Right renal pelvis (tissue), 4 donors: ENCODE data around the gene GNG14. TPM values are rescaled to one million over a fixed set of nuclear protein-coding genes. Genes with fewer than 3 reads are reported as not detected.
"Not testable (repeated sequence)": the region's sequence is repeated elsewhere in the genome, so short reads cannot be mapped to it uniquely, and the experiment has no call there.

Experiments used
- DNase-seq, 4 donors: peaks; one replicate each; pipeline ENCODE4 v3.0.0-alpha.2; 2013; ENCODE audit warnings: low read depth in 4 of 4, low spot score in 3 of 4, missing footprints in 1 of 4
- polyA plus RNA-seq, 4 donors: library from polyadenylated mRNA; unstranded; fragments of 120-200 nt; gene quantifications; one replicate each; pipeline ENCODE4 v1.2.1, GENCODE V29; 2013; ENCODE audit not compliant: insufficient read length in 4 of 4

GNG14 gene
- polyA plus RNA-seq, 4 donors, result 0.39 to 0.56 TPM; not detected in 2

GRCh38 chr19:12721656-12722565 is 34.1 kb downstream of the GNG14 start:
- peak in 3 of 4 donors; percentile 51 to 57 (median 51) for DNase-seq

GRCh38 chr19:12722566-12723380 is 35.0 kb downstream of the GNG14 start:
- DNase-seq, result peak; percentile 92 to 99 (median 98)

- DNase-seq, result no peak
Measured at GRCh38 chr19:12723381-12723640, 35.5 kb downstream of the GNG14 start.

- no peak for DNase-seq
Measured at GRCh38 chr19:12723641-12724426, 36.0 kb downstream of the GNG14 start, which contains the start of gene TNPO2. Gene TNPO2, minus strand, starts transcription at chr19:12723932. Its CDS starts 2,955 bp downstream, at chr19:12720977.

- not testable (repeated sequence) for DNase-seq
Measured at GRCh38 chr19:12725612-12726011, 37.8 kb downstream of the GNG14 start.

- DNase-seq, result no peak
Measured at GRCh38 chr19:12726988-12727316, 39.2 kb downstream of the GNG14 start.

- DNase-seq, result no peak
Measured at GRCh38 chr19:12727745-12728433, 40.1 kb downstream of the GNG14 start.

- DNase-seq, result no peak
Measured at GRCh38 chr19:12730064-12730463, 42.3 kb downstream of the GNG14 start.

- no peak for DNase-seq
Measured at GRCh38 chr19:12731337-12731736, 43.5 kb downstream of the GNG14 start.

GRCh38 chr19:12733369-12734214 is 45.8 kb downstream of the GNG14 start:
- DNase-seq, result no peak

- peak; percentile 87 to 98 (median 96) for DNase-seq
Measured at GRCh38 chr19:12736995-12737834, 49.4 kb downstream of the GNG14 start, which contains the start of gene GET3. Gene GET3, plus strand, starts transcription at chr19:12737497. Its CDS starts 9 bp downstream, at chr19:12737506.

GRCh38 chr19:12737835-12738351 is 50.1 kb downstream of the GNG14 start:
- DNase-seq, result no peak

Other genes starting within 250 kb of the GNG14 start
- gene ZNF443, start 247.0 kb upstream of the GNG14 start, polyA plus RNA-seq, result 10 to 100 TPM in 3 of 4 donors, 1 to 10 TPM in 1; 9.7 to 12.0 (median 11.6) TPM
- gene ZNF709, start 203.2 kb upstream of the GNG14 start, polyA plus RNA-seq, result 1 to 10 TPM; 7.2 to 9.7 (median 9.0) TPM
- 10 to 100 TPM; 13.5 to 15.9 (median 14.9) TPM for gene ZNF564, start 136.5 kb upstream of the GNG14 start, polyA plus RNA-seq
- gene ZNF490, start 77.2 kb upstream of the GNG14 start, polyA plus RNA-seq, result 1 to 10 TPM; 3.9 to 5.1 (median 4.9) TPM
- 10 to 100 TPM; 18.3 to 26.1 (median 24.1) TPM for gene ZNF791, start 77.1 kb upstream of the GNG14 start, polyA plus RNA-seq
- 10 to 100 TPM; 24.9 to 35.3 (median 29.7) TPM for gene MAN2B1, start 21.3 kb upstream of the GNG14 start, polyA plus RNA-seq
- 10 to 100 TPM; 14.1 to 21.4 (median 15.0) TPM for gene WDR83, start 21.2 kb upstream of the GNG14 start, polyA plus RNA-seq
- gene DHPS, start 6.1 kb upstream of the GNG14 start, polyA plus RNA-seq, result 10 to 100 TPM; 70.5 to 84.3 (median 75.8) TPM
- 10 to 100 TPM; 12.1 to 18.5 (median 13.1) TPM for gene FBXW9, start 8.6 kb downstream of the GNG14 start, polyA plus RNA-seq
- gene TNPO2, start 35.9 kb downstream of the GNG14 start, polyA plus RNA-seq, result 10 to 100 TPM; 65.4 to 76.8 (median 68.6) TPM
- gene TRIR, start 46.7 kb downstream of the GNG14 start, polyA plus RNA-seq, result 100 to 1,000 TPM; 155 to 204 (median 164) TPM
- 10 to 100 TPM; 80.1 to 95.8 (median 88.6) TPM for gene GET3, start 49.5 kb downstream of the GNG14 start, polyA plus RNA-seq
- gene BEST2, start 63.8 kb downstream of the GNG14 start, polyA plus RNA-seq, result under 1 TPM in 1 of 4 donors, not detected in 3; 0.12 TPM
- gene HOOK2, start 87.6 kb downstream of the GNG14 start, polyA plus RNA-seq, result 10 to 100 TPM; 39.0 to 61.9 (median 42.5) TPM
- 10 to 100 TPM; 20.1 to 50.8 (median 38.2) TPM for gene JUNB, start 103.5 kb downstream of the GNG14 start, polyA plus RNA-seq
- 100 to 1,000 TPM; 295 to 351 (median 312) TPM for gene PRDX2, start 113.8 kb downstream of the GNG14 start, polyA plus RNA-seq
- gene THSD8, start 114.1 kb downstream of the GNG14 start, polyA plus RNA-seq, result 10 to 100 TPM in 1 of 4 donors, 1 to 10 TPM in 3; 5.6 to 13.3 (median 7.5) TPM
- 10 to 100 TPM; 29.2 to 42.0 (median 31.2) TPM for gene RNASEH2A, start 118.6 kb downstream of the GNG14 start, polyA plus RNA-seq
- gene RTBDN, start 146.6 kb downstream of the GNG14 start, polyA plus RNA-seq, result under 1 TPM in 1 of 4 donors, not detected in 3; 0.08 TPM
- 1 to 10 TPM in 2 of 4 donors, under 1 TPM in 2; 0.91 to 1.6 (median 1.1) TPM for gene MAST1, start 150.5 kb downstream of the GNG14 start, polyA plus RNA-seq
- gene DNASE2, start 193.5 kb downstream of the GNG14 start, polyA plus RNA-seq, result 10 to 100 TPM; 11.9 to 16.2 (median 12.7) TPM
- under 1 TPM; 0.41 to 0.49 (median 0.44) TPM for gene KLF1, start 199.2 kb downstream of the GNG14 start, polyA plus RNA-seq
- gene GCDH, start 203.2 kb downstream of the GNG14 start, polyA plus RNA-seq, result 10 to 100 TPM; 24.7 to 36.2 (median 30.4) TPM
- 1 to 10 TPM; 2.0 to 3.2 (median 2.9) TPM for gene SYCE2, start 231.3 kb downstream of the GNG14 start, polyA plus RNA-seq
- 10 to 100 TPM; 48.8 to 62.7 (median 49.4) TPM for gene FARSA, start 245.7 kb downstream of the GNG14 start, polyA plus RNA-seq